NB4 (cell line): ENCODE data around the gene LILRB2.

Experiments used
- MYC ChIP-seq: IDR thresholded peaks from 2 replicates; pipeline ENCODE4 v1.6.1; 2011; ENCODE audit warnings: low read depth, low read length
- POLR2A ChIP-seq: IDR thresholded peaks from 2 replicates; pipeline ENCODE4 v1.6.1; 2011; ENCODE audit warnings: mild to moderate bottlenecking; ENCODE audit not compliant: insufficient read length; ENCODE audit errors: extremely low read depth
- TF ChIP-seq, protein P1 (sequence below): IDR thresholded peaks from one replicate; pipeline ENCODE4 v1.5.1; 2012; ENCODE audit warnings: low read depth, low read length
- TF ChIP-seq, protein P2 (sequence below): IDR thresholded peaks from 2 replicates; pipeline ENCODE4 v1.6.1; 2011; ENCODE audit warnings: low read depth, low read length

DNA sequence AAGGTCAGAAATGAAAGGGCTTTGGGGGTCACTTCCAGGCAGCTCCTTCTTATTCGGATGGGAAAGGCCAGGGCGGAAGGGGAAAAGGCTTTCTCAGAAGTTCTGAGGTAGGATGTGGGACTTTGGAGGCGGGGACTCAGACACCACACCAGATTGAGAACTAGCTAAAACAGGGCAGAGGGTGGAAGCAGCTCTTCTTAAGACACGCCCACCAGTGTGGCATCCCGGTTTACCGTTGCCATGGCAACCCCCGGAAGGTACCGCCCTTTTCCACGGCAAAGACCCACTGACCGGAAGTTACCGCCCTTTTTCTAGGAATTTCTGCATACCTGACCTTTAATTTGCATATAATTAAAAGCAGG, 35.8 kb upstream of the LILRB2 start:
- TF ChIP-seq, protein P1, sequence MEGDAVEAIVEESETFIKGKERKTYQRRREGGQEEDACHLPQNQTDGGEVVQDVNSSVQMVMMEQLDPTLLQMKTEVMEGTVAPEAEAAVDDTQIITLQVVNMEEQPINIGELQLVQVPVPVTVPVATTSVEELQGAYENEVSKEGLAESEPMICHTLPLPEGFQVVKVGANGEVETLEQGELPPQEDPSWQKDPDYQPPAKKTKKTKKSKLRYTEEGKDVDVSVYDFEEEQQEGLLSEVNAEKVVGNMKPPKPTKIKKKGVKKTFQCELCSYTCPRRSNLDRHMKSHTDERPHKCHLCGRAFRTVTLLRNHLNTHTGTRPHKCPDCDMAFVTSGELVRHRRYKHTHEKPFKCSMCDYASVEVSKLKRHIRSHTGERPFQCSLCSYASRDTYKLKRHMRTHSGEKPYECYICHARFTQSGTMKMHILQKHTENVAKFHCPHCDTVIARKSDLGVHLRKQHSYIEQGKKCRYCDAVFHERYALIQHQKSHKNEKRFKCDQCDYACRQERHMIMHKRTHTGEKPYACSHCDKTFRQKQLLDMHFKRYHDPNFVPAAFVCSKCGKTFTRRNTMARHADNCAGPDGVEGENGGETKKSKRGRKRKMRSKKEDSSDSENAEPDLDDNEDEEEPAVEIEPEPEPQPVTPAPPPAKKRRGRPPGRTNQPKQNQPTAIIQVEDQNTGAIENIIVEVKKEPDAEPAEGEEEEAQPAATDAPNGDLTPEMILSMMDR: no peak
- TF ChIP-seq POLR2A: no peak
- TF ChIP-seq, protein P2, sequence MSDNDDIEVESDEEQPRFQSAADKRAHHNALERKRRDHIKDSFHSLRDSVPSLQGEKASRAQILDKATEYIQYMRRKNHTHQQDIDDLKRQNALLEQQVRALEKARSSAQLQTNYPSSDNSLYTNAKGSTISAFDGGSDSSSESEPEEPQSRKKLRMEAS: no peak
- no peak for TF ChIP-seq MYC
